ENCODE results near the gene DUOXA2. TPM values are rescaled to one million over a fixed set of nuclear protein-coding genes. Genes with fewer than 3 reads are reported as not detected.

Gene DUOXA2
- total RNA-seq, 1 donor from 2014 or later: not detected

- H3K9me3 Mint-ChIP-seq (ENCODE audit: low read depth): no peaks in the 10 kb centered on the region
- H3K4me3 Mint-ChIP-seq (ENCODE audit: unreplicated experiment): no peak overlapping the region
- H3K36me3 Mint-ChIP-seq (ENCODE audit: low read depth): no peaks in the 10 kb centered on the region
- H3K27ac Mint-ChIP-seq (ENCODE audit: unreplicated experiment): no peak overlapping the region
- no peaks in the 10 kb centered on the region for H3K4me1 Mint-ChIP-seq (ENCODE audit: low read depth)
- DNase-seq (ENCODE audit: low spot score): no peak
- peaks cover 35% of the 10 kb centered on the region for H3K27me3 Mint-ChIP-seq (ENCODE audit: low read depth)
- TF ChIP-seq CTCF (IDR thresholded peaks at IDR 0.05): no peak
Measured at GRCh38 chr15:45083223-45083622, 30.9 kb upstream of the DUOXA2 start.

GRCh38 chr15:45084163-45084562, 30.0 kb upstream of the DUOXA2 start:
- Mint-ChIP-seq H3K4me3 (ENCODE audit: unreplicated experiment) (no peak overlapping the region), H3K27ac (ENCODE audit: unreplicated experiment) (no peak overlapping the region), H3K36me3 (ENCODE audit: low read depth) (no peaks in the 10 kb centered on the region), H3K4me1 (ENCODE audit: low read depth) (no peaks in the 10 kb centered on the region), H3K9me3 (ENCODE audit: low read depth) (no peaks in the 10 kb centered on the region), H3K27me3 (ENCODE audit: low read depth) (peaks cover 42% of the 10 kb centered on the region)
- TF ChIP-seq CTCF (IDR thresholded peaks at IDR 0.05): no peak
- DNase-seq (ENCODE audit: low spot score): no peak

- H3K36me3 Mint-ChIP-seq (ENCODE audit: low read depth): no peaks in the 10 kb centered on the region
- H3K4me1 Mint-ChIP-seq (ENCODE audit: low read depth): peaks cover 2% of the 10 kb centered on the region
- peaks cover 61% of the 10 kb centered on the region for H3K27me3 Mint-ChIP-seq (ENCODE audit: low read depth)
- TF ChIP-seq CTCF (IDR thresholded peaks at IDR 0.05): no peak
- no peak overlapping the region for H3K4me3 Mint-ChIP-seq (ENCODE audit: unreplicated experiment)
- no peak for DNase-seq (ENCODE audit: low spot score)
- peaks cover 1% of the 10 kb centered on the region for H3K9me3 Mint-ChIP-seq (ENCODE audit: low read depth)
- H3K27ac Mint-ChIP-seq (ENCODE audit: unreplicated experiment): no peak overlapping the region
Measured at GRCh38 chr15:45087513-45087912, 26.6 kb upstream of the DUOXA2 start.

- TF ChIP-seq CTCF (IDR thresholded peaks at IDR 0.05): no peak
- no peak overlapping the region for H3K4me3 Mint-ChIP-seq (ENCODE audit: unreplicated experiment)
- H3K27ac Mint-ChIP-seq (ENCODE audit: unreplicated experiment): no peak overlapping the region
- H3K4me1 Mint-ChIP-seq (ENCODE audit: low read depth): peaks cover 2% of the 10 kb centered on the region
- H3K27me3 Mint-ChIP-seq (ENCODE audit: low read depth): peaks cover 65% of the 10 kb centered on the region
- peaks cover 3% of the 10 kb centered on the region for H3K9me3 Mint-ChIP-seq (ENCODE audit: low read depth)
- H3K36me3 Mint-ChIP-seq (ENCODE audit: low read depth): no peaks in the 10 kb centered on the region
- no peak for DNase-seq (ENCODE audit: low spot score)
Measured at GRCh38 chr15:45088801-45089711, 25.1 kb upstream of the DUOXA2 start.

GRCh38 chr15:45089712-45090373, 24.3 kb upstream of the DUOXA2 start:
- no peak for DNase-seq (ENCODE audit: low spot score)
- H3K27me3 Mint-ChIP-seq (ENCODE audit: low read depth): peaks cover 61% of the 10 kb centered on the region
- H3K36me3 Mint-ChIP-seq (ENCODE audit: low read depth): no peaks in the 10 kb centered on the region
- no peak overlapping the region for H3K4me3 Mint-ChIP-seq (ENCODE audit: unreplicated experiment)
- H3K27ac Mint-ChIP-seq (ENCODE audit: unreplicated experiment): no peak overlapping the region
- peaks cover 3% of the 10 kb centered on the region for H3K9me3 Mint-ChIP-seq (ENCODE audit: low read depth)
- TF ChIP-seq CTCF (IDR thresholded peaks at IDR 0.05): no peak
- peaks cover 2% of the 10 kb centered on the region for H3K4me1 Mint-ChIP-seq (ENCODE audit: low read depth)
